H9 (cell line): ENCODE data around the gene EFL1. TPM values are rescaled to one million over a fixed set of nuclear protein-coding genes. Genes with fewer than 3 reads are reported as not detected.

Experiments
- DNase-seq: peaks from one replicate; pipeline ENCODE4 v3.0.0-alpha.2; 2017
- H2AFZ ChIP-seq: one replicate; pipeline ENCODE4 v1.6.1; 2013; ENCODE audit warnings: mild to moderate bottlenecking, low read length, control low read depth, moderate library complexity
- H2AK5ac ChIP-seq: 2 replicates; pipeline ENCODE4 v1.6.1; 2013; ENCODE audit warnings: low read length, control low read depth, mixed read lengths; ENCODE audit not compliant: insufficient read length
- H2BK120ac ChIP-seq: one replicate; pipeline ENCODE4 v1.6.1; 2013; ENCODE audit warnings: low read depth, mild to moderate bottlenecking, low read length, control low read depth, inconsistent platforms; ENCODE audit not compliant: poor library complexity, severe bottlenecking
- H2BK12ac ChIP-seq: 2 replicates; pipeline ENCODE4 v1.6.1; 2013; ENCODE audit warnings: low read length, control low read depth, mixed read lengths, low read depth; ENCODE audit not compliant: insufficient read length
- H2BK15ac ChIP-seq: 2 replicates; pipeline ENCODE4 v1.6.1; 2013; ENCODE audit warnings: low read depth, low read length, control low read depth
- H2BK20ac ChIP-seq: one replicate; pipeline ENCODE4 v1.6.1; 2013; ENCODE audit warnings: low read depth, mild to moderate bottlenecking, low read length, control low read depth, inconsistent platforms; ENCODE audit not compliant: poor library complexity, severe bottlenecking
- H2BK5ac ChIP-seq: 2 replicates; pipeline ENCODE4 v1.6.1; 2013; ENCODE audit warnings: low read length, control low read depth, mixed read lengths; ENCODE audit not compliant: insufficient read length
- H3K14ac ChIP-seq: 2 replicates; pipeline ENCODE4 v1.6.1; 2013; ENCODE audit warnings: low read length, control low read depth; ENCODE audit not compliant: insufficient read depth
- H3K18ac ChIP-seq: 2 replicates; pipeline ENCODE4 v1.6.1; 2013; ENCODE audit warnings: low read depth, mild to moderate bottlenecking, mixed read lengths, low read length, control low read depth; ENCODE audit not compliant: insufficient read length
- H3K23ac ChIP-seq: 2 replicates; pipeline ENCODE4 v1.6.1; 2013; ENCODE audit warnings: low read length, control low read depth, mixed read lengths, low read depth; ENCODE audit not compliant: insufficient read length
- H3K23me2 ChIP-seq: 2 replicates; pipeline ENCODE4 v1.6.1; 2013; ENCODE audit warnings: low read depth, mild to moderate bottlenecking, mixed read lengths, low read length, control low read depth; ENCODE audit not compliant: insufficient read length, poor library complexity, severe bottlenecking
- H3K27ac ChIP-seq: 2 replicates; pipeline ENCODE4 v1.5.1; 2013; ENCODE audit warnings: low read length, control low read depth, mixed read lengths, low read depth; ENCODE audit not compliant: insufficient read length
- H3K27me3 ChIP-seq: 2 replicates; pipeline ENCODE4 v1.6.1; 2013; ENCODE audit warnings: low read length, control low read depth, inconsistent platforms; ENCODE audit not compliant: insufficient read depth
- H3K4ac ChIP-seq: 2 replicates; pipeline ENCODE4 v1.6.1; 2013; ENCODE audit warnings: low read depth, mild to moderate bottlenecking, control low read depth, inconsistent platforms, low read length, moderate library complexity
- H3K4me1 ChIP-seq: 2 replicates; pipeline ENCODE4 v1.6.1; 2013; ENCODE audit warnings: low read length, control low read depth, inconsistent platforms; ENCODE audit not compliant: insufficient read depth
- H3K4me2 ChIP-seq: 2 replicates; pipeline ENCODE4 v1.6.1; 2013; ENCODE audit warnings: low read length, control low read depth, mixed read lengths; ENCODE audit not compliant: insufficient read length, insufficient read depth
- H3K56ac ChIP-seq: 2 replicates; pipeline ENCODE4 v1.6.1; 2013; ENCODE audit warnings: low read depth, mild to moderate bottlenecking, mixed read lengths, low read length, control low read depth; ENCODE audit not compliant: insufficient read length
- H3K79me1 ChIP-seq: 2 replicates; pipeline ENCODE4 v1.6.1; 2013; ENCODE audit warnings: low read depth, mild to moderate bottlenecking, moderate library complexity, low read length, control low read depth, inconsistent platforms; ENCODE audit not compliant: insufficient read depth, poor library complexity, severe bottlenecking
- H3K79me2 ChIP-seq: 2 replicates; pipeline ENCODE4 v1.6.1; 2013; ENCODE audit warnings: low read length, control low read depth, inconsistent platforms; ENCODE audit not compliant: insufficient read depth
- H3K9ac ChIP-seq: 2 replicates; pipeline ENCODE4 v1.6.1; 2013; ENCODE audit warnings: low read length, control low read depth, mixed read lengths; ENCODE audit not compliant: insufficient read length; ENCODE audit errors: extremely low read depth
- H3K9me3 ChIP-seq: one replicate; pipeline ENCODE4 v1.6.1; 2013; ENCODE audit warnings: low read depth, low read length, inconsistent platforms; ENCODE audit not compliant: control insufficient read depth
- H3T11ph ChIP-seq: one replicate; pipeline ENCODE4 v1.6.1; 2013; ENCODE audit warnings: mild to moderate bottlenecking, low read length, control low read depth, inconsistent platforms
- H4K20me1 ChIP-seq: one replicate; pipeline ENCODE4 v1.6.1; 2013; ENCODE audit not compliant: control insufficient read depth, insufficient read length, insufficient read depth
- H4K5ac ChIP-seq: 2 replicates; pipeline ENCODE4 v1.6.1; 2013; ENCODE audit warnings: low read depth, mild to moderate bottlenecking, mixed read lengths, low read length, control low read depth; ENCODE audit not compliant: insufficient read length
- H4K8ac ChIP-seq: replicated peaks from 2 replicates; pipeline ENCODE4 v1.6.1; 2013; ENCODE audit warnings: low read length, control low read depth, mixed read lengths, low read depth; ENCODE audit not compliant: insufficient read length
- H4K91ac ChIP-seq: 2 replicates; pipeline ENCODE4 v1.6.1; 2013; ENCODE audit warnings: low read depth, mild to moderate bottlenecking, moderate library complexity, mixed read lengths, low read length, control low read depth; ENCODE audit not compliant: insufficient read length
- H3K27ac Mint-ChIP-seq, 3 experiments: 2 replicates in 2 of 3; 3 replicates in 1 of 3; pipeline ENCODE4 v1.8.0; 2020 to 2021; ENCODE audit warnings: mixed read lengths in 3 of 3, mild to moderate bottlenecking in 1 of 3, moderate library complexity in 1 of 3
- H3K27me3 Mint-ChIP-seq: 2 replicates; pipeline ENCODE4 v1.8.0; 2021; ENCODE audit warnings: low read depth, mild to moderate bottlenecking, moderate library complexity, mixed read lengths
- H3K36me3 Mint-ChIP-seq, 3 experiments: 2 replicates in 2 of 3; 3 replicates in 1 of 3; pipeline ENCODE4 v1.8.0; 2020 to 2021; ENCODE audit warnings: low read depth in 3 of 3, mixed read lengths in 3 of 3; ENCODE audit not compliant: insufficient read depth in 1 of 3
- H3K4me1 Mint-ChIP-seq, 2 experiments: 2 replicates each; pipeline ENCODE4 v1.8.0; 2020; ENCODE audit warnings: mixed read lengths in 2 of 2
- H3K4me3 Mint-ChIP-seq, 2 experiments: 2 replicates in 1 of 2; 3 replicates in 1 of 2; pipeline ENCODE4 v1.8.0; 2020 to 2021; ENCODE audit warnings: mild to moderate bottlenecking in 2 of 2, mixed read lengths in 2 of 2, moderate library complexity in 1 of 2
- H3K9me3 Mint-ChIP-seq, 2 experiments: 2 replicates in 1 of 2; 3 replicates in 1 of 2; pipeline ENCODE4 v1.8.0; 2020; ENCODE audit warnings: mild to moderate bottlenecking in 2 of 2, mixed read lengths in 2 of 2, moderate library complexity in 1 of 2
- WGBS: extraction: QIAGEN DNeasy Blood & Tissue Kit; methylation state at CpG from one replicate; pipeline ENCODE4 v1.1.7; 2013; ENCODE audit warnings: missing lambda C conversion rate, low lambda C conversion rate, mixed read lengths; ENCODE audit not compliant: insufficient read length; ENCODE audit errors: extremely low coverage; 5-methylcytosine and 5-hydroxymethylcytosine counted together
- total RNA-seq: library from RNA; stranded (reverse); gene quantifications from 2 replicates; pipeline ENCODE4 v1.2.1, GENCODE V29; 2021
- TF ChIP-seq, protein P1 (sequence below): fragments of 200-600 bp; sonication (generic); conservative IDR thresholded peaks from 3 replicates; pipeline ENCODE4 v1.8.0; 2021; ENCODE audit warnings: antibody characterized with exemption, mild to moderate bottlenecking

The EFL1 gene
- total RNA-seq, 1 experiment from 2014 or later, result 29.4 TPM

DNA sequence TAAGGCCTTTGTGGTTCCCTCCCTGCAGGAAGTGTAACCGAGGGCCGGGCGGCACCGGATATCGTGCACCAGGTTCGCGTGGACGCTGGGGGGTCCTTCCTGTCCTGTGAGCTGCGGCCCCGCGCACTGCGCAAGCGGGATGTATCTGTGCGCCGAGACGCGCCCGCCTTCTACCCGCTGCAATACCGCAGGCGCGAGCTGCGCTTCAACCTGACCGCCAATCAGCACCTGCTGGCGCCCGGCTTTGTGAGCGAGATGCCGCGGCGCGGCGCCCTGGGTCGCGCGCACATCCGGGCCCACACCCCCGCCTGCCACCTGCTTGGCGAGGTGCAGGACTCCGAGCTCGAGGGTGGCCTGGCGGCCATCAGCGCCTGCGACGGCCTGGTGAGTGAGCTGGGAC lies 36.0 kb upstream of the EFL1 start:
- Histone ChIP-seq H3K79me1 (no peaks in the 10 kb centered on the region), H3K79me2 (no peaks in the 10 kb centered on the region), H3K23me2 (no peaks in the 10 kb centered on the region), H3K4me2 (no peak overlapping the region), H2BK15ac (no peak overlapping the region), H3K4ac (no peak overlapping the region), H3K9ac (no peak overlapping the region), H3K56ac (no peak overlapping the region), H3K14ac (no peak overlapping the region), H2BK5ac (no peak overlapping the region), H3K9me3 (no peaks in the 10 kb centered on the region), H3K18ac (no peak overlapping the region), H3K23ac (no peak overlapping the region), H4K8ac (no peak overlapping the region), H4K91ac (no peak overlapping the region), H3K27ac (no peak overlapping the region), H2BK12ac (no peak overlapping the region), H2BK20ac (no peak overlapping the region), H2AFZ (no peak overlapping the region), H2BK120ac (no peak overlapping the region), H3K4me1 (no peaks in the 10 kb centered on the region; the same call in 1 of the 2 replicates), H3T11ph (no peak overlapping the region), H3K27me3 (no peaks in the 10 kb centered on the region), H4K5ac (no peak overlapping the region), H2AK5ac (no peak overlapping the region), H4K20me1 (no peaks in the 10 kb centered on the region)
- H3K27me3 Mint-ChIP-seq, result no peaks in the 10 kb centered on the region
- TF ChIP-seq, protein P1, sequence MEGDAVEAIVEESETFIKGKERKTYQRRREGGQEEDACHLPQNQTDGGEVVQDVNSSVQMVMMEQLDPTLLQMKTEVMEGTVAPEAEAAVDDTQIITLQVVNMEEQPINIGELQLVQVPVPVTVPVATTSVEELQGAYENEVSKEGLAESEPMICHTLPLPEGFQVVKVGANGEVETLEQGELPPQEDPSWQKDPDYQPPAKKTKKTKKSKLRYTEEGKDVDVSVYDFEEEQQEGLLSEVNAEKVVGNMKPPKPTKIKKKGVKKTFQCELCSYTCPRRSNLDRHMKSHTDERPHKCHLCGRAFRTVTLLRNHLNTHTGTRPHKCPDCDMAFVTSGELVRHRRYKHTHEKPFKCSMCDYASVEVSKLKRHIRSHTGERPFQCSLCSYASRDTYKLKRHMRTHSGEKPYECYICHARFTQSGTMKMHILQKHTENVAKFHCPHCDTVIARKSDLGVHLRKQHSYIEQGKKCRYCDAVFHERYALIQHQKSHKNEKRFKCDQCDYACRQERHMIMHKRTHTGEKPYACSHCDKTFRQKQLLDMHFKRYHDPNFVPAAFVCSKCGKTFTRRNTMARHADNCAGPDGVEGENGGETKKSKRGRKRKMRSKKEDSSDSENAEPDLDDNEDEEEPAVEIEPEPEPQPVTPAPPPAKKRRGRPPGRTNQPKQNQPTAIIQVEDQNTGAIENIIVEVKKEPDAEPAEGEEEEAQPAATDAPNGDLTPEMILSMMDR, result no peak
- H3K4me3 Mint-ChIP-seq, result no peak overlapping the region
- no peaks in the 10 kb centered on the region; a peak in 1 of 5 replicates for H3K9me3 Mint-ChIP-seq
- no peaks in the 10 kb centered on the region for H3K36me3 Mint-ChIP-seq
- DNase-seq, result no peak
- no CpG with 5 or more reads among the region's 44 CpGs for WGBS
- no peak overlapping the region for H3K27ac Mint-ChIP-seq
- H3K4me1 Mint-ChIP-seq, result peaks cover 9 to 10% of the 10 kb centered on the region in 2 experiments
